Measurements from ENCODE around the gene NFKBIE. TPM values are rescaled to one million over a fixed set of nuclear protein-coding genes. Genes with fewer than 3 reads are reported as not detected.

NFKBIE gene
- total and polyA plus RNA-seq, 3 experiments from 2014 or later, result 5.3 to 34.3 (median 33.1) TPM

GRCh38 chr6:44301782-44302564, 36.6 kb upstream of the NFKBIE start:
- Mint-ChIP-seq H3K9me3 (no peaks in the 10 kb centered on the region), H3K27me3 (peaks cover 1 to 2% of the 10 kb centered on the region in 2 donors), H3K36me3 (peaks cover 0 to 66% (median 8%) of the 10 kb centered on the region in 3 donors), H3K4me1 (peaks cover 0 to 13% (median 8%) of the 10 kb centered on the region in 3 donors), H3K4me3 (no peak overlapping the region), H3K27ac (no peak overlapping the region)
- H3K4me3 ChIP-seq (ENCODE audit: low read length), result no peak overlapping the region
- no peak for DNase-seq
- peaks cover 46% of the 10 kb centered on the region for H3K36me3 ChIP-seq (ENCODE audit: insufficient read depth, low read length)
- no peak overlapping the region for H3K27ac ChIP-seq (ENCODE audit: low read depth, low read length)
- CTCF ChIA-PET, result interaction anchor here (0.6 to 2.2 kb wide), 3 partner anchors 11 to 57 kb away, joined by 3 to 12 read pairs (median 7); partner anchors contain the start of gene AARS2
- H3K4me1 ChIP-seq (ENCODE audit: insufficient read depth, low read length), result peaks cover 3% of the 10 kb centered on the region
- POLR2A ChIA-PET, result no interaction called here
- H3K9me3 ChIP-seq (ENCODE audit: low read length), result no peaks in the 10 kb centered on the region
- H3K27me3 ChIP-seq (ENCODE audit: insufficient read depth, low read length, poor library complexity, severe bottlenecking), result peaks cover 4% of the 10 kb centered on the region

DNA sequence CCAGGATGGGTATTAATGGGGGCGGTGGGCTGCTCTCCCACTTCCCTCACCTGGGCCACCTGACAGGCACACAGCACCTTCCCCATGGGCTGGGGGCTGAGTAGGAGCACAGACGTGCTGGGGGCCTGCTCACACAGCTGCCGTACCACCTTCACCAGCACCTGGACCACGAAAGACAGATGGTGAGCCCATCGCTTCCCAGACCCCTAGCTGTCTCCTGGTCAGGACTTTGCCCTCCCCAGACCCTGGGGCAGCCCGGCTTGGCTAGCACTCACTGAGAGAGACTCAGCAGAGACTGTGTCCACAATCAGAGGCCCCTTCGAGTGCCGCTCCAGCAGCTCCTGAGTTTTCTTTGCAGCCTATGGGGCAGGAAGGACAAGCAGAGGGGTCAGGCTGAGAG, 35.8 kb upstream of the NFKBIE start:
- H3K9me3 ChIP-seq (ENCODE audit: low read length), result no peaks in the 10 kb centered on the region
- H3K4me1 ChIP-seq (ENCODE audit: insufficient read depth, low read length), result peaks cover 7% of the 10 kb centered on the region
- no peak for DNase-seq
- ChIA-PET CTCF (interaction anchor here (1.8 to 2.2 kb wide), 2 partner anchors 12 to 33 kb away, joined by 7 to 12 read pairs; partner anchors contain the start of gene AARS2), POLR2A (no interaction called here)
- no peaks in the 10 kb centered on the region for H3K9me3 Mint-ChIP-seq
- H3K27ac ChIP-seq (ENCODE audit: low read depth, low read length), result no peak overlapping the region
- H3K27ac Mint-ChIP-seq, result peak overlapping the region in 1 of 8 donors; percentile 40
- peaks cover 12% of the 10 kb centered on the region for H3K27me3 ChIP-seq (ENCODE audit: insufficient read depth, low read length, poor library complexity, severe bottlenecking)
- peaks cover 0 to 19% (median 8%) of the 10 kb centered on the region in 3 donors for H3K4me1 Mint-ChIP-seq
- H3K36me3 Mint-ChIP-seq, result peaks cover 0 to 59% (median 8%) of the 10 kb centered on the region in 3 donors
- no peak overlapping the region for H3K4me3 Mint-ChIP-seq
- H3K4me3 ChIP-seq (ENCODE audit: low read length), result no peak overlapping the region
- peaks cover 10% of the 10 kb centered on the region in 2 donors for H3K27me3 Mint-ChIP-seq
- peaks cover 46% of the 10 kb centered on the region for H3K36me3 ChIP-seq (ENCODE audit: insufficient read depth, low read length)

DNA sequence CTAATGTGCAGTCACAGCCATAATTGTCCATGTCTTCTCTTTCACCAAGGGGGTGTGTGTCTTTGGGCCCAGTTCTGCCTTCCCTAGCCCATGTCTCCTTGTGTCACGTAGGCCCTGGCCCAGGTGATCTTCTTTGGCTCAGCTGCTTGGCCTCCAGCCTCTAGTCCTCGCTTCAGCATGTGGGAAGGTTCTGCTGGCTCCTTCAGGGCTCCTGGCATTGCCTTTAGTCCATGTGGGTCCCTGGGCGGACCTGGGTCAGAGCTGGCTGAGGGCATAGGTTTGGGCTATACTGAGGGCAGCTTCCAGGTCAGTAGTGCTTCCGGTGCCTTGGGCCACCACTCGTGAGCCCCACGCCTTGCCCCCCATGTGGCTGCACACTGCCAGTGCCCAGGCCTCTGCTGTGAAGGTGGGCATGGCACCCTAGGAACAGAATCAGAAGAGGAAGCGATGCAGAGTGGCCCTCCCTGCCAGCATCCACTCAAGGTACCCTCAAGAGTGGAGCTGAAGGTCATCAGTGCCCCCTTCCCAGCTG, 35.0 kb upstream of the NFKBIE start:
- ChIA-PET POLR2A (no interaction called here), CTCF (interaction anchor here (1.2 to 1.8 kb wide), 2 partner anchors 13 kb away, joined by 4 to 12 read pairs; partner anchors contain the start of gene AARS2)
- Histone ChIP-seq H3K27ac (ENCODE audit: low read depth, low read length) (no peak overlapping the region), H3K4me3 (ENCODE audit: low read length) (no peak overlapping the region), H3K27me3 (ENCODE audit: insufficient read depth, low read length, poor library complexity, severe bottlenecking) (peaks cover 18% of the 10 kb centered on the region), H3K9me3 (ENCODE audit: low read length) (no peaks in the 10 kb centered on the region), H3K36me3 (ENCODE audit: insufficient read depth, low read length) (peaks cover 44% of the 10 kb centered on the region), H3K4me1 (ENCODE audit: insufficient read depth, low read length) (peaks cover 7% of the 10 kb centered on the region)
- Mint-ChIP-seq H3K27ac (peak overlapping the region in 1 of 8 donors; percentile 40), H3K27me3 (peaks cover 14 to 17% of the 10 kb centered on the region in 2 donors), H3K4me1 (peaks cover 0 to 19% (median 8%) of the 10 kb centered on the region in 3 donors), H3K9me3 (no peaks in the 10 kb centered on the region), H3K36me3 (peaks cover 0 to 52% (median 5%) of the 10 kb centered on the region in 3 donors), H3K4me3 (no peak overlapping the region)
- DNase-seq, result no peak

DNA sequence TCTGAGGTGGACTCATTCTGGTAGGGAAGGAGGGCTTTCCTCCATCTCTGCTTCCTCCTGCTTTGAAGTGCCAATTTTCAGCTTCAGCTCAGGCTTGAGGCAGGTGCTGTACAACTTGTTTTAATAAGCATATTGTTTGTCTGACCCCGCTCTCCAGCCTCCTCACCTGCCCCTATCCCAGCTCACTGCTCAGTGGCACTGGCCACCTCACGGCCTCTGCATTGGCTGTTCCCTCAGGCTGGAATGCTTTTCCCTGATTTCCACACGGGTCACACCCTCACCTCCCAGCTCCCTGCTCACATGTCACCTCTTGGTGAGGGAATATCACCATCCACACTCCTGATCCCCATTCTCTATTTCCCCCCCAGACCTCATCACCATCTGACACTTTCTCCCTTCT, 33.5 kb upstream of the NFKBIE start:
- Histone ChIP-seq H3K27ac (ENCODE audit: low read depth, low read length) (no peak overlapping the region), H3K36me3 (ENCODE audit: insufficient read depth, low read length) (peaks cover 29% of the 10 kb centered on the region), H3K4me1 (ENCODE audit: insufficient read depth, low read length) (peaks cover 7% of the 10 kb centered on the region), H3K27me3 (ENCODE audit: insufficient read depth, low read length, poor library complexity, severe bottlenecking) (peaks cover 26% of the 10 kb centered on the region), H3K9me3 (ENCODE audit: low read length) (no peaks in the 10 kb centered on the region), H3K4me3 (ENCODE audit: low read length) (no peak overlapping the region)
- peaks cover 0 to 19% (median 8%) of the 10 kb centered on the region in 3 donors for H3K4me1 Mint-ChIP-seq
- peak overlapping the region in 1 of 8 donors; percentile 48 for H3K27ac Mint-ChIP-seq
- peaks cover 0 to 39% (median 5%) of the 10 kb centered on the region in 3 donors for H3K36me3 Mint-ChIP-seq
- peaks cover 28 to 30% of the 10 kb centered on the region in 2 donors for H3K27me3 Mint-ChIP-seq
- POLR2A ChIA-PET, result no interaction called here
- CTCF ChIA-PET, result interaction anchor here (1.1 to 1.5 kb wide), 4 partner anchors 10 to 31 kb away, joined by 3 to 7 read pairs (median 6); partner anchors contain the start of gene AARS2
- H3K4me3 Mint-ChIP-seq, result peak overlapping the region in 4 of 7 donors; percentile 5 to 58 (median 22)
- no peak for DNase-seq
- H3K9me3 Mint-ChIP-seq, result no peaks in the 10 kb centered on the region

DNA sequence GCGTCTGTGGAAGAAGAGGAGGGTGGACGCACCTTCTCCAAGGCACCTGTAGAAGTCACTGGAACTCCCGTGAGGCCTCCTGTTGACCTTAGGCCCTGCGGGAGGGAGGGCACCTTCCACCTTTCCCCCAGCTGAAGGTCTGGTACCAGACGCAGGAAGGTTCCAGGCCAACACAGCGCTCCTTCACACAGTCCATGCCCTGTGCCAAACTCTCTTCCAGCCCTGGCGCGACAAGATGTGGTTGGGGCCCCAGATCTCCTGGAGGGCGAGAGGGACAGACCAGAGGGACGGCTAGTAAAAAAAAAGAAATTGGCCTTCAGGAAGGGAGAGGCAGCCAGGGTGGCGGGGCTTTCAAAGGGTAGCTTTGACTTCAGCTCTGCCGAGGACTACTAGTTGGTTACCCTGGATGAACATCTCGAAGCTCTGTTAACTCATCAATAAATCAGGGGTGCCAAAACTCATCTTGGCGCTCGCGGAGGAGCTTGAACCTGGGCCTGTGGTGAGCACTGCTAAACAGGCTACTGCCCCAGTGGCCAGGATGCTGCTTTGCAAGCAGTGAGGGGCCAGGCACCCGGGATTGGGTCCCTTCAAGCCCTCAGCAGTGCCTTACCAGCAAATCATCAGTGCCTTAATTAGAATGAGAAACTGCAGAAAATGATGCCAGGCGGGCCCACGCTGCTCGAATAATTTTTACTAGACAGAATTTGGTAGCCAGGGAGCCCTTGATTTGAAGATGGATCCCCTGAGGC, 32.9 kb upstream of the NFKBIE start:
- CTCF ChIA-PET, result interaction anchor here (1.1 to 1.5 kb wide), 3 partner anchors 11 to 30 kb away, joined by 3 to 7 read pairs (median 7); no protein-coding TSS in a partner anchor
- Mint-ChIP-seq H3K27ac (no peak overlapping the region), H3K27me3 (peaks cover 33 to 36% of the 10 kb centered on the region in 2 donors), H3K9me3 (no peaks in the 10 kb centered on the region), H3K4me1 (peaks cover 0 to 19% (median 8%) of the 10 kb centered on the region in 3 donors), H3K36me3 (peaks cover 4 to 33% (median 4%) of the 10 kb centered on the region in 3 donors), H3K4me3 (peak overlapping the region in 5 of 7 donors; percentile 38 to 60 (median 49))
- Histone ChIP-seq H3K27me3 (ENCODE audit: insufficient read depth, low read length, poor library complexity, severe bottlenecking) (peaks cover 30% of the 10 kb centered on the region), H3K9me3 (ENCODE audit: low read length) (no peaks in the 10 kb centered on the region), H3K4me3 (ENCODE audit: low read length) (no peak overlapping the region), H3K36me3 (ENCODE audit: insufficient read depth, low read length) (peaks cover 23% of the 10 kb centered on the region), H3K27ac (ENCODE audit: low read depth, low read length) (no peak overlapping the region), H3K4me1 (ENCODE audit: insufficient read depth, low read length) (peaks cover 7% of the 10 kb centered on the region)
- no peak for DNase-seq
- POLR2A ChIA-PET, result no interaction called here

DNA sequence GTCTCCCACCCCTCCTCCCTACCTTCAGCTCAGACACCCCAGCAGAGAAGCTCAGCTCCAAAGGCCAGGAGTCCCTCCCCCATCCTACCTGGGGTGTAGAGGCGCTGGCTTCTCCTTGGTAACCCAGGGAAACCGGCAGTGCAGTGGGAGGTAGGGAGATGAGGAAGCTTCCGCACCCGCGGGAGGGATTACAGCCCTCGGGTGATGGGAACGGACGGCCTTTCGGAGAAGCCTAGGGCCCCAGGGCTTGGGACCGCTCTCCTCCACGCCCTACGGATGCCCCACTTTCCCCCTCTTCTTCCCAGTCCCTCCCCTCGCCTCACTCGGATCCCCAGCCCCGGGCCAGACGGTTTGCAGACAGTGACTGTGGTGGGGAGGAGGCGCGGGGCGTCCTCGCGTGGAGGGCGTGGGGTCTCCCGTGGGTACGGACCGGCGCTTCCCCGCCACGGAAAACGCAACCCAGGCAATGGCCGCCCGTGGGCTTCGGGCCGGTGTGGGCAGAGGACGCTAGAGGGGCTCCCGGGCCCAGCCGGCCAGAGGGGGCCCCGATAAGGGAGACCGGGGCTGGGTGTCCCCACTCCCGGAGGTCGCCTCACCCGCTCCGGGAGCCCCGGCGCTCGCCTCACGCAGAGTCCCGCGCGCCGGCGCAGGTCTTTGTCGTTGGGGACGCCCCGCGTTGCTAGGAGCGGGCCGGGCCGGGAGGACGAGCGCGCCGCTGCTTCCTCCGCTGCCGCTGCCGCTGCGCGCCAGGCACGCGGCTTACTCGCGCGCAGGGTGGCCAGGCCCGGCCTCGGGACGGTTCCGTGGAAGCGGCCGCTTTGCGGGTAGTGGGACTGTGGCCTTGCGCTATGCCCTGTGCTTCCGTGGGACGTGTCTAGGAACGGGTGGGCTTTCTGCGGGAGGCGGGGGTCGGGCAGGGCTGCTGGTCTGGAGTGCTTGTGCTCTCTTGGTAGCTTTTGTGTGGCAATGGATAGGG, 32.0 kb upstream of the NFKBIE start:
- peak overlapping the region; percentile 47 for H3K4me3 ChIP-seq (ENCODE audit: low read length)
- Mint-ChIP-seq H3K27me3 (peaks cover 40 to 45% of the 10 kb centered on the region in 2 donors), H3K9me3 (no peaks in the 10 kb centered on the region), H3K4me3 (peak overlapping the region in 6 of 7 donors; percentile 41 to 69 (median 59)), H3K27ac (no peak overlapping the region), H3K4me1 (peaks cover 0 to 19% (median 8%) of the 10 kb centered on the region in 3 donors), H3K36me3 (peaks cover 4 to 24% (median 4%) of the 10 kb centered on the region in 3 donors)
- ChIA-PET POLR2A (no interaction called here), CTCF (interaction anchor here (1.3 to 2.8 kb wide), 5 partner anchors 9 to 29 kb away, joined by 3 to 16 read pairs (median 7); partner anchors contain the start of gene AARS2)
- H3K27me3 ChIP-seq (ENCODE audit: insufficient read depth, low read length, poor library complexity, severe bottlenecking), result peaks cover 37% of the 10 kb centered on the region
- H3K27ac ChIP-seq (ENCODE audit: low read depth, low read length), result no peak overlapping the region
- peak in 2 of 5 donors; percentile 29 to 43 for DNase-seq
- no peaks in the 10 kb centered on the region for H3K9me3 ChIP-seq (ENCODE audit: low read length)
- H3K36me3 ChIP-seq (ENCODE audit: insufficient read depth, low read length), result peaks cover 14% of the 10 kb centered on the region
- peaks cover 7% of the 10 kb centered on the region for H3K4me1 ChIP-seq (ENCODE audit: insufficient read depth, low read length)
